HCT116 (cell line): ENCODE results near the gene KDM3B. TPM values are rescaled to one million over a fixed set of nuclear protein-coding genes. Genes with fewer than 3 reads are reported as not detected.

Source experiments
- ATAC-seq: fragments of 200-7000 bp; cut with Tn5 transposase; 2 replicates; pipeline ENCODE4 v1.9.1; 2020; ENCODE audit warnings: mild to moderate bottlenecking, moderate library complexity
- BruUV-seq: library from RNA; stranded (reverse); fragments of 400-500 nt; replicated peaks from 2 replicates; lab custom pipeline; 2021; lab: Mats Ljungman, UMichigan
- CTCF ChIA-PET: fragments of 300-600 bp; sonication (Branson Sonifier 250); formaldehyde crosslinking; loops from one replicate; lab custom pipeline; 2021; ENCODE audit warnings: antibody characterized with exemption; lab: Charles Lee
- POLR2A ChIA-PET: fragments of 300-600, 350-600 bp; sonication (Branson Sonifier 250); formaldehyde crosslinking; loops from one replicate; lab custom pipeline; 2021; ENCODE audit warnings: antibody characterized with exemption; lab: Charles Lee
- RAD21 ChIA-PET, 2 experiments: fragments of 300-600 bp; sonication (Branson Sonifier 250); formaldehyde crosslinking; loops; one replicate each; lab custom pipeline; 2023; ENCODE audit warnings: low total read pairs in 2 of 2; ENCODE audit not compliant: uncharacterized antibody in 2 of 2, unreplicated experiment in 2 of 2, low non-redundant PET in 1 of 2; lab: Charles Lee
- DNase-seq: peaks from one replicate; pipeline ENCODE4 v3.0.0-alpha.2; 2010; ENCODE audit warnings: low read depth, low spot score
- H2AFZ ChIP-seq: fragments of 200-600 bp; shearing (Covaris generic), sonication (generic); 2 replicates; pipeline ENCODE4 v1.6.1; 2017; ENCODE audit warnings: low read depth, mixed run types, mixed read lengths, antibody characterized with exemption, low read length; ENCODE audit not compliant: poor library complexity, severe bottlenecking
- H3K27ac ChIP-seq: 2 replicates; pipeline ENCODE4 v1.5.1; 2012; ENCODE audit warnings: low read depth, low read length
- H3K27me3 ChIP-seq: fragments of 200-600 bp; sonication (generic); 2 replicates; pipeline ENCODE4 v1.6.1; 2016; ENCODE audit warnings: mixed run types, low read length, mixed read lengths; ENCODE audit not compliant: insufficient read depth
- H3K36me3 ChIP-seq, 2 experiments: fragments of 200-500 bp in 1 of 2; fragments of 200-600 bp in 1 of 2; sonication (Bioruptor generic) in 1 of 2; sonication (generic) in 1 of 2; 2 replicates each; pipeline versions ENCODE4 v1.5.1 to v1.6.1; 2014 to 2016; ENCODE audit warnings: low read length in 2 of 2, inconsistent platforms in 1 of 2, mixed read lengths in 1 of 2, mixed run types in 1 of 2; ENCODE audit not compliant: insufficient read depth in 2 of 2, control insufficient read depth in 1 of 2
- H3K4me1 ChIP-seq, 2 experiments: fragments of 200-600 bp in 1 of 2; sonication (generic) in 1 of 2; 2 replicates each; pipeline versions ENCODE4 v1.5.1 to v1.6.1; 2012 to 2017; ENCODE audit warnings: low read length in 2 of 2, inconsistent platforms in 1 of 2, mild to moderate bottlenecking in 1 of 2, mixed read lengths in 1 of 2, mixed run types in 1 of 2, moderate library complexity in 1 of 2; ENCODE audit not compliant: insufficient read depth in 2 of 2, control insufficient read depth in 1 of 2
- H3K4me2 ChIP-seq: fragments of 200-600 bp; sonication (generic); 2 replicates; pipeline ENCODE4 v1.6.1; 2017; ENCODE audit warnings: mixed run types, low read length, mixed read lengths
- H3K4me3 ChIP-seq, 2 experiments: fragments of 200-600 bp in 1 of 2; sonication (generic) in 1 of 2; replicated peaks in 1 of 2; 2 replicates each; pipeline ENCODE4 v1.5.1; 2011 to 2016; ENCODE audit warnings: low read length in 2 of 2, control low read depth in 1 of 2, low read depth in 1 of 2, mild to moderate bottlenecking in 1 of 2, mixed read lengths in 1 of 2, mixed run types in 1 of 2
- H3K79me2 ChIP-seq: fragments of 200-600 bp; sonication (generic); 2 replicates; pipeline ENCODE4 v1.6.1; 2017; ENCODE audit warnings: mild to moderate bottlenecking, mixed run types, low read length, moderate library complexity, mixed read lengths; ENCODE audit not compliant: insufficient read depth
- H3K9ac ChIP-seq: fragments of 200-600 bp; sonication (generic); 2 replicates; pipeline ENCODE4 v1.6.1; 2016; ENCODE audit warnings: low read length, mixed read lengths
- H3K9me2 ChIP-seq: fragments of 200-600 bp; sonication (generic), shearing (Covaris generic); 2 replicates; pipeline ENCODE4 v1.6.1; 2017; ENCODE audit warnings: mixed run types, mild to moderate bottlenecking, moderate library complexity; ENCODE audit not compliant: insufficient read depth
- H3K9me3 ChIP-seq, 2 experiments: fragments of 200-500 bp in 1 of 2; fragments of 200-600 bp in 1 of 2; sonication (Bioruptor generic) in 1 of 2; sonication (generic) in 1 of 2; 2 replicates each; pipeline ENCODE4 v1.6.1; 2014 to 2017; ENCODE audit warnings: low read length in 2 of 2, mixed read lengths in 2 of 2, inconsistent platforms in 1 of 2, low read depth in 1 of 2, mild to moderate bottlenecking in 1 of 2, mixed run types in 1 of 2, moderate library complexity in 1 of 2; ENCODE audit not compliant: control insufficient read depth in 1 of 2, insufficient read depth in 1 of 2
- H4K20me1 ChIP-seq: fragments of 200-600 bp; sonication (generic), shearing (Covaris generic); 2 replicates; pipeline ENCODE4 v1.6.1; 2017; ENCODE audit warnings: mixed run types, mild to moderate bottlenecking, moderate library complexity; ENCODE audit not compliant: insufficient read depth
- CBX3 ChIP-seq: IDR thresholded peaks from 2 replicates; pipeline ENCODE4 v1.6.1; 2012; ENCODE audit warnings: low read depth
- CEBPB ChIP-seq: IDR thresholded peaks from 2 replicates; pipeline ENCODE4 v1.6.1; 2012; ENCODE audit warnings: low read depth
- CTCF ChIP-seq, 3 experiments: fragments of 200-600 bp in 1 of 3; sonication (generic) in 1 of 3; IDR thresholded peaks in 2 of 3; conservative IDR thresholded peaks in 1 of 3; 2 replicates each; pipeline ENCODE4 v1.5.1; 2012 to 2017; ENCODE audit warnings: low read depth in 2 of 3, low read length in 2 of 3, antibody characterized with exemption in 1 of 3, borderline replicate concordance in 1 of 3, control low read depth in 1 of 3, mild to moderate bottlenecking in 1 of 3, mixed read lengths in 1 of 3, mixed run types in 1 of 3, moderate library complexity in 1 of 3; ENCODE audit not compliant: insufficient read depth in 1 of 3
- EGR1 ChIP-seq: IDR thresholded peaks from 2 replicates; pipeline ENCODE4 v1.6.1; 2012; ENCODE audit warnings: low read depth
- ELF1 ChIP-seq: IDR thresholded peaks from 2 replicates; pipeline ENCODE4 v1.6.1; 2012; ENCODE audit warnings: low read depth, borderline replicate concordance
- FOSL1 ChIP-seq: IDR thresholded peaks from 2 replicates; pipeline ENCODE4 v1.6.1; 2012; ENCODE audit warnings: low read depth
- RAD21 ChIP-seq: IDR thresholded peaks from 2 replicates; pipeline ENCODE4 v1.6.1; 2012; ENCODE audit warnings: low read depth, mild to moderate bottlenecking
- SP1 ChIP-seq: IDR thresholded peaks from 2 replicates; pipeline ENCODE4 v1.6.1; 2012; ENCODE audit warnings: low read depth
- YY1 ChIP-seq: IDR thresholded peaks from 2 replicates; pipeline ENCODE4 v1.6.1; 2011; ENCODE audit warnings: low read length, low read depth, moderate library complexity, mild to moderate bottlenecking; ENCODE audit not compliant: insufficient replicate concordance; ENCODE audit errors: extremely low read depth
- ZNF274 ChIP-seq: fragments of 200-500 bp; sonication (Bioruptor generic); IDR thresholded peaks from 2 replicates; pipeline ENCODE4 v1.6.1; 2014; ENCODE audit warnings: mild to moderate bottlenecking, low read depth, low read length, inconsistent platforms
- intact Hi-C: fragments of 100-400 bp; cut with micrococcal nuclease; formaldehyde crosslinking; loops from 2 replicates; pipeline ENCODE4 v1.10.0; 2022
- total RNA-seq: library from RNA; stranded (reverse); gene quantifications from one replicate; pipeline ENCODE4 v1.2.1, GENCODE V29; 2021; ENCODE audit not compliant: unreplicated experiment
- TF ChIP-seq, protein P1 (sequence below): IDR thresholded peaks from 2 replicates; pipeline ENCODE4 v1.6.1; 2011; ENCODE audit warnings: mild to moderate bottlenecking, low read length, moderate library complexity; ENCODE audit not compliant: insufficient replicate concordance; ENCODE audit errors: extremely low read depth

Gene KDM3B
- total RNA-seq, 1 experiment from 2014 or later, result 65.1 TPM

DNA sequence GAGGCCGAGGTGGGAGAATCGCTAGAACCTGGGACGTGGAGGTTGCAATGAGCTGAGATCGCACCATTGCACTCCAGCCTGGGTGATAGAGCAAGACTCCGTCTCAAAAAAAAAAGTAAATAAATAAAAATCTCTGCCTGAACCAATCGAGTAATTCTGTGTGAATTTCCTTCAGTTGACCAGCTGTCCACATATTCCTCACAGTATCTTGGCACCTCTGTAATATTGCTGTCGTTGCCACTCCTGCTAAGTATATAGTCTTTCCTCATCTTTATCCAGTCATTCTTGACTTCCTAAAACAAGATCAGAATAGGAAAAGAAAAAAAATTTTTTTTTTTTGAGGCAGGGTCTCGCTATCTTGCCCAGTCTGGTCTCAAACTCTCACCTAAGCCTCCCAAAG, 29.9 kb downstream of the KDM3B start:
- Histone ChIP-seq H3K79me2 (no peaks in the 10 kb centered on the region), H3K27me3 (no peaks in the 10 kb centered on the region), H3K27ac (no peak overlapping the region), H3K9me3 (no peaks in the 10 kb centered on the region), H2AFZ (no peak overlapping the region), H4K20me1 (no peaks in the 10 kb centered on the region), H3K36me3 (peaks cover 33 to 56% of the 10 kb centered on the region in 2 experiments; a peak in 3 of 4 replicates), H3K4me2 (no peak overlapping the region), H3K4me1 (no peaks in the 10 kb centered on the region), H3K9ac (no peak overlapping the region), H3K9me2 (no peaks in the 10 kb centered on the region), H3K4me3 (no peak overlapping the region)
- RAD21 ChIA-PET, result no interaction called here
- TF ChIP-seq CEBPB (no peak), YY1 (no peak), CTCF (IDR thresholded peaks at IDR 0.05 in 2 of 3, conservative IDR thresholded peaks at IDR 0.05 in 1 of 3; ENCODE audit: borderline replicate concordance in 1 of 3, insufficient read depth in 1 of 3, low read depth in 2 of 3, low read length in 2 of 3) (no peak), ELF1 (no peak), SP1 (no peak), EGR1 (no peak), FOSL1 (no peak), CBX3 (no peak), ZNF274 (no peak), RAD21 (no peak)
- TF ChIP-seq, protein P1, sequence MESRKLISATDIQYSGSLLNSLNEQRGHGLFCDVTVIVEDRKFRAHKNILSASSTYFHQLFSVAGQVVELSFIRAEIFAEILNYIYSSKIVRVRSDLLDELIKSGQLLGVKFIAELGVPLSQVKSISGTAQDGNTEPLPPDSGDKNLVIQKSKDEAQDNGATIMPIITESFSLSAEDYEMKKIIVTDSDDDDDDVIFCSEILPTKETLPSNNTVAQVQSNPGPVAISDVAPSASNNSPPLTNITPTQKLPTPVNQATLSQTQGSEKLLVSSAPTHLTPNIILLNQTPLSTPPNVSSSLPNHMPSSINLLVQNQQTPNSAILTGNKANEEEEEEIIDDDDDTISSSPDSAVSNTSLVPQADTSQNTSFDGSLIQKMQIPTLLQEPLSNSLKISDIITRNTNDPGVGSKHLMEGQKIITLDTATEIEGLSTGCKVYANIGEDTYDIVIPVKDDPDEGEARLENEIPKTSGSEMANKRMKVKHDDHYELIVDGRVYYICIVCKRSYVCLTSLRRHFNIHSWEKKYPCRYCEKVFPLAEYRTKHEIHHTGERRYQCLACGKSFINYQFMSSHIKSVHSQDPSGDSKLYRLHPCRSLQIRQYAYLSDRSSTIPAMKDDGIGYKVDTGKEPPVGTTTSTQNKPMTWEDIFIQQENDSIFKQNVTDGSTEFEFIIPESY, result no peak
- no peak for ATAC-seq
- CTCF ChIA-PET, result no interaction called here
- no peak for DNase-seq
- POLR2A ChIA-PET, result no interaction called here
- no TSS peak for BruUV-seq
- intact Hi-C loops, result no loop called here
